Fibroblast of skin of abdomen (primary cell): ENCODE measurements around the gene KRTAP10-1.
"Not testable (repeated sequence)": the region's sequence is repeated elsewhere in the genome, so short reads cannot be mapped to it uniquely, and the experiment has no call there.

Source experiments
- DNase-seq: peaks from one replicate; pipeline ENCODE4 v3.0.0-alpha.2; 2013

The KRTAP10-1 gene

DNA sequence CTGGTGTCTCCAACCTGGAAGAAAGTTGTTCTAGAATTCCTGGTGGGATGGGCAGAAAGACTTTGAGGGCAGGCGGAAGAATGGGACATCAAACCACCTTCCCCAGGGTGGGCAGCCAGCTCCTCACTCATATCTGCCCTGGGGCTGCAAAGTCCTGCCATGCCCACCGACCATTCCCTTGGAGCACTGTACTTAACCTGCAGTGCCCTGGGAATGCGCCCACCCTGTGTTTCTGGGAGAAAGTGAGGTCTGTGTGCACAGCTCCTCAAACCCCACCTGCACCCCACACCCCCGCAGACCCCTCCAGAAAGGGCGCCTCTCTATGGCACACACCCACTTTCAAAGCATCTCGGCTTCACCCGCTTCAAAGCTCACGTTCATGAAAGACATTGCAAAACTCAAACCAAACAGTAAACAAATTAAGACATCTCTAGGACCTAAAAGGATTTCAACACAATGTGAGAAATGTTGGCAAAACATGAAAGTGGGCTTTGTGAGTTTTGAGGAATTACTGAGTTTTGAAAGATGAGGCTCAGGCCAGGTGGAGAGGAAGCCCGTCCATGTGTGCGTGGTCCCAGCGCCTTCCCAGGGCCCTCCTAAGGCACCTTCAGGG is 25.1 kb downstream of the KRTAP10-1 start:
- no peak for DNase-seq

DNA sequence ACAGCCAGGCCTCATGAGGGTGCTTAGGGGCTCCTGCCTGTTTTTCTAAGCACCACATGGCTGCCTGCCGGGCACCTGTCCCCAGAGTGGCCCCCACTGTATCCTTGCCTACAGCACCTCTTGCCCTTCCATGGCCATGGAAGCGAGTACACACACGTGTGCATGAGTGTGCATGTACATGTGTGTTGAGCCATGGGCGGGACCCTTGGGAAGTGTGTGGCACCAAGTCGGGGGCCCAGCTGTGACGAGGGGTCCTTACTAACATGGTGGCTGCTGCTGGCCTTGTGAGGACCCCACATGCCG is 25.8 kb downstream of the KRTAP10-1 start:
- no peak for DNase-seq

- DNase-seq = no peak
Observed at GRCh38 chr21:44513389-44514217, 26.4 kb downstream of the KRTAP10-1 start.

DNA sequence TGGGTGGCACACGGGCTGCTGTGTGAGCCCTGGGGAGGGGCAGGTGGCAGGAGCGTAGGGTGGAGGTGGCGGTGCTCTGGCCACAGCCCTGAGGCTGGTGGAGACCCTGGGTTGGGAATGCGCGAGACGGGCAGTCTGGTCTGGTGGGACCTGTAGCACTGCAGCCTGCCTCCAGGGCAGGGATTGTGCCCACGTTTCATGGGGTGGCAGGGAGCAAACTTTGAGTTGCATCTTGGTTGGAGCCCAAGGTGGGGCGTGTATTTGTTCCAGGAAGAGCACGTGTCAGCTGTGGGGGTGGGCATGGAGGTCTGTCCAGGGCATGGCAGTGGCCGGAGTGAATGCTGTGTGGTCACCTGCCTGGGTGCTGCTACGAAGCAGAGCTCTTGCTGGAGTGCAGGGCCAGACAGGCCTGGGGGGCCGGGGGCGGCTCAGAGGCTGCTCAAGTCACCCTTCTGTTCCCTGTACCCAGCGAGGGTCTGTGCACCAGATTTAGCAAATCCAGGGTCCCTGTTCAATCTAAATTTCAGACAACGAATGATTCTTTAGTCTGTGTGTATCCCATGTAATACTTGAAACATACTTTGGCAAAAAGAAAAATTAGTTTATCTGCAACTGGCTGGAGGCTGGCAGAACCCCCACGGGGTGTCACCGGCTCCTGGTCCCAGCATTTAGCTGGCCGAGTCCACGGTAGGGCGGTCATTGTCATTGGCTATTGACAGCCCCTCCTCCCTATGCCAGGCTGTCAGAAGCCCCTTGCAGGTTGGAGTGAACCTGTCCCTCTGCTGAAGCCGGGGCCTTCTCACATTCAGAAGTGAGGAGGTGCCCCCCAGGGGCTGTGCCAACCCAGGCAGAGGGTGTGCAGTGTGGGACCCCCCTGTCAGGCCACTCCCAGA is 27.3 kb downstream of the KRTAP10-1 start:
- DNase-seq = no peak

DNA sequence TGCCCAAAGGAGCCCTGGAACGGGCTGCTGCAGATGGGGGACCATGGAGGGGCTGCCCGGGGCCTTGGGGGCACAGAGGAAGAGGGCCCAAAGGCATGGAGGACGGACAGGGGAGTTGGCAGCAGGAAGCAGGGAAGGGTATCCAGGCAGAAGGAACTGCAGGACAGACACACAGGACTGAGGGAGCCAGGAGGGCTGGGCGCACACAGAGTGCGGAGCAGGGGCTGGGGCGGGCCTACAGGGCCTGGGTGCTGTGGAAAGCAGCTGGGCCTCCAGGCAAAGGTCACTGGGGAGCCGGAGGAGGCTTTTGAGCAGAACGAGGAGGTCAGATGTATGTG is 28.1 kb downstream of the KRTAP10-1 start:
- no peak for DNase-seq

DNA sequence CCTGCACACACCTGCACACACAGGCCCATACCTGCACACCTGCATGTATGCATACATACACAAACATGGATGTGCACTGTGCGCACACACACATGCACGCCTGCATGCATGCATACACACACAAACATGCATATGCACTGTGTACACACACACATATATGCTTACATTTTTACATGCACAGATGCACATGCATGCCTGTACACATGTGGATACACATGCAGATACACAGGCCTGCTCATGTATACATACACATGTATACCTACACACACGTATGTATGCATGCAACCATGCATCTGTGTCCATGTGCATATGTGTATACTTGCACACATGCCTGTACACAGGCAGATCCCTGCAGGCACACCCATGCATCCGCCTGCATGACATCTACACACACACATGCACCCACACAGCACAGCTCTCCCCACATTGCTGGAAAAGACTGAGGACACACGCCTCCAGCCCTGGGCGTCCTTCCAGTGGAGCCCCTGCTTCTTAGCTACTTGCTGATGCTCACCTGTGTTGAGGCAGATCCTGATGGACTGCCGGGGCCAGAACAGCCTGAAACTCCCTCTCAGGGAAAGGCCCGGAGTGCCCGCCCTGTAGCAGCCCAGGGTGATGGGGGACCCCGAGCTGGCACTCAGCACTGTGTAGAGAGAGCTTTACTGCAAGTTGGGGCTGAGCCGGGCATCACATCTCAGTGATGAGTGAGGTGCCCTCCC is 28.6 kb downstream of the KRTAP10-1 start:
- no peak for DNase-seq

- peak; percentile 10 for DNase-seq
Observed at GRCh38 chr21:44510508-44511218, 29.3 kb downstream of the KRTAP10-1 start.

DNA sequence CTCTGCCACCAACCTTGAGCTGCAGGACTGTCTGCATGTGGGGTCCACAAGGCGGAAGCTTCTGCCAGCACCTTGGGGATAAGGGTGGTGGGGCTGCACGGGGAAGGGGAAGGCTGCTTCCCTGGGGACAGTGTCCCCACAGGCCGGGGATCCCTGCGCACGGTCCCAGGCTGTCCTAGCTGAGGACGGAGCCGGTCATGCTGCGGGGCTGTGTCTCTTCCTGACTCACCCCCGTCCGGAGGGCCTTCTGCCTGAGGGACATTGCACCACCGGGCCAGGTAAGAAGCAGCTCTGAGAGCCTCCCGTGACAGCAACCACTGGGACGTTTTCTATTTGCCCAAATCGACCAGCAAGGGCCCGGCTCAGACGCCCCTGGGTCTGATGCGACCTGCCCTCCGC is 29.9 kb downstream of the KRTAP10-1 start:
- no peak for DNase-seq

GRCh38 chr21:44509539-44509938 is 30.5 kb downstream of the KRTAP10-1 start:
- DNase-seq = no peak

GRCh38 chr21:44508711-44509445 is 31.1 kb downstream of the KRTAP10-1 start:
- no peak for DNase-seq

- DNase-seq = no peak
Observed at GRCh38 chr21:44508426-44508710, 31.6 kb downstream of the KRTAP10-1 start.

DNA sequence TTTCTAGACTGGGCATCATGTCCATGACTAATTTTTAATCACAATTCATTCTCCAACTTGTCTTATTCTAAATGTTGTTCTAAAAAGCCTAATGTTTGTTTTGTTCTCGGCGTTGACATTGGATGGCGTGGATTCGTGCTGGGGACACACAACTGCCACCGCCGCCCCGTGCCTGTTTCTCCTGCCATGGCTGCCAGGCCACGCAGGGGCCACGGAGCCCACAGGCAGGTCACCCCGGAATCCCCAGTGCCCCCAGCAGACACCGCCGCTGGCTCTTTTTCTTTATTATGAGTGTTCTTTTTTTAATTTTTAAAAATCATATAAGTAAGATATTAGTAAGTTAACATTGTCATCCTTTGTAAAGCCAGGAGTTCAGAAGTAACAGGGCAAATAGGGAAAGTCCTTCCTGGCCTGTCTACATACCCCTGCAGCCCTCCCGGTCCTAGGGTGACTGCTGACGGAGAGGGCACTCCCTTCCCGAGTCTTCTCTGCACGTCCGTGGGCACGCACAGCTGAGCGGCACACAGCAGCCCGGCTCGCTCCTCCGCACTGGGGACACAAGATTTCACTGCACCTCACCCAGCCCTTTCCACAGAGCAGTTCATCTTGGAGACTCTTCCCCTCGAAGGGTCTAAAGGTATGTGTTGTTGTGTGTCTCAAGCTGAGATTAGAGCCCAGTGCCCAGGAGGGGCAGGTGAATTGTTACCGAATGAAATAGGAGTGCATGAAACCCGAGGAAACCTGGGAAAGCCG is 32.1 kb downstream of the KRTAP10-1 start:
- DNase-seq = no peak

DNA sequence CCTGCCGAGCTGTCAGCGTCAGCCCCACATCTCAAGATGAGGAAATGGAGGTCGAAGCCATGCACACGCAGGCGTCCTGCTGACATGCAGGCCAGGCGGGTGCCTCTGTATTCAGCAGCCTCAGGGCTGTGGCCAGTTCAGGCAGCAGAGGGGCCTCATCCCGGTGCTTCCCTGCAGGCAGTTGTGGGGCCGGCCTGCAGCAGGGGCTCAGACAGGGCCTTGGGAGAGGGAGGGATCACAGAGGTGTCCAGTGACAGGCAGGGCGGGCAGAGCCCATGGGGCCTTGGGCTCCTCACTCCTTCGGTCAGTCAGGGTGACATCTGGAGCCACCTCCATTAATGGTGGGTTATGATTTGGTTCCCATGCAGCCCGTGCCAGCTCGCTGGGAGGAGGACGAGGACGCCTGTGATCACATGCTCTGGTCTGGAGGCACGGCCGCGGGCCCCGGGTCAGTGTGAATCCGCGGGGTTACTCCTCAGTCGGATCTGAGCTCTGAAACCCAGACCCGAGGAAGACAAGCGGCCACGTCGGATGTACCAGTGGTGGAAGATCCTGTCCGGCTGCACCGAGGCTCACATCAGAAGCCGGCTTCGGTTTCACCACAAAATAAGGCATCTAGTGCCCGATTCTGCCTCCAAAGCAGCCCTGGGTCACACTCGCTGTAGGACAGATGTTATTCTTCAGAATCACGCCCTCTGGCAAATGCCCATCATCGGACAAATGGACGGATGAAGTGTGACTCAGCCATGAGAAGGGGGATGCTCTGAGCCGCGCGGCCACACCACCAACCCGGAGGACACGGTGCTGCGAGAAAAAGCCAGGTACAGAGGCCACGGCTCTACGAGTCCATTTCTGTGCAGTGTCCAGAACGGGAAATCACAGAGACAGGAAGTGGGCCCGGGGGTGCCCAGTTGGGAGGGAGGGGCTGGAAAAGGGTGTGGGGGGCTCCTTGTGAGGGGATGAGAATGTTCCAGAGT is 33.4 kb downstream of the KRTAP10-1 start:
- DNase-seq = no peak

- DNase-seq = no peak
Observed at GRCh38 chr21:44505673-44506278, 34.2 kb downstream of the KRTAP10-1 start.

DNA sequence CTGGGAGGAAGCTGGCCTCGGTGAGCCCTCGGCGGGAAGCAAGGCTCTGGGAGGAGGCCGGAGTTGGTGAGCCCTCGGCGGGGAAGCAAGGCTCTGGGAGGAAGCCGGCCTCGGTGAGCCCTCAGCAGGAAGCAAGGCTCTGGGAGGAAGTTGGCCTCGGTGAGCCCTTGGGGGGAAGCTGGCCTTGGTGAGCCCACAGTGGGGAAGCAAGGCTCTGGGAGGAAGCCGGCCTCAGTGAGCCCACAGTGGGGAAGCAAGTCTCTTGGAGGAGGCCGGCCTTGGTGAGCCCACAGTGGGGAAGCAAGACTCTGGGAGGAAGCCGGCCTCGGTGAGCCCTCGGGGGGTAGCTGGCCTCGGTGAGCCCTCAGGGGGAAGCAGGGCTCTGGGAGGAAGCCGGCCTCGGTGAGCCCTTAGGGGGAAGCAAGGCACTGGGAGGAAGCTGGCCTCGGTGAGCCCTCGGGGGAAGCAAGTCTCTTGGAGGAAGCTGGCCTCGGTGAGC is 36.0 kb downstream of the KRTAP10-1 start:
- DNase-seq = no peak

- DNase-seq = not testable (repeated sequence)
Observed at GRCh38 chr21:44503006-44503889, 36.7 kb downstream of the KRTAP10-1 start.

GRCh38 chr21:44502171-44502958 is 37.6 kb downstream of the KRTAP10-1 start:
- DNase-seq = no peak
